Activated naive CD4-positive, alpha-beta T cell treated with anti-CD3 and anti-CD28 coated beads, Interleukin-2, amount 50 U/mL, for 72 hours (primary cell): Measurements from ENCODE around the gene MARVELD1. TPM values are rescaled to one million over a fixed set of nuclear protein-coding genes. Genes with fewer than 3 reads are reported as not detected.
A peak's percentile ranks its signal among the peaks of the same experiment; 100 is the strongest.
"Not testable (repeated sequence)": the region's sequence is repeated elsewhere in the genome, so short reads cannot be mapped to it uniquely, and the experiment has no call there.

Experiments used
- ATAC-seq, 2 donors: fragments of 150-1000 bp; cut with Tn5 transposase; 2 replicates each; pipeline ENCODE4 v1.10.0; 2021; ENCODE audit warnings: mild to moderate bottlenecking in 2 of 2, moderate library complexity in 2 of 2
- DNase-seq, 2 donors: peaks; one replicate each; pipeline ENCODE4 v3.0.0; 2021 to 2022; ENCODE audit warnings: low spot score in 2 of 2
- H3K27ac Mint-ChIP-seq, 2 donors: one replicate each; pipeline ENCODE4 v1.8.0; 2022; ENCODE audit warnings: mild to moderate bottlenecking in 2 of 2, mixed read lengths in 2 of 2
- H3K36me3 Mint-ChIP-seq, 2 donors: one replicate each; pipeline ENCODE4 v1.8.0; 2022; ENCODE audit warnings: mixed read lengths in 2 of 2
- H3K9me3 Mint-ChIP-seq, 2 donors: one replicate each; pipeline ENCODE4 v1.8.0; 2022; ENCODE audit warnings: mixed read lengths in 2 of 2
- total RNA-seq, 2 donors: library from RNA; stranded (reverse); gene quantifications; one replicate each; pipeline ENCODE4 v1.2.3, GENCODE V29; 2022

Gene MARVELD1
- total RNA-seq = 1 to 10 TPM in 1 of 2 donors, under 1 TPM in 1; 0.57 to 7.1 TPM

GRCh38 chr10:97713339-97713825 lies at the start of gene MARVELD1:
Gene MARVELD1 (plus strand): TSS chr10:97713730. CDS start chr10:97713877, 147 bp downstream.
- Mint-ChIP-seq H3K9me3 (no peaks in the 10 kb centered on the region), H3K27ac (peak within 1 kb of the TSS; percentile 57 to 72), H3K36me3 (peaks cover 5 to 10% of the 10 kb centered on the region in 2 donors)
- DNase-seq = peak in 1 of 2 donors; percentile 29
- peak in 1 of 2 donors; percentile 4 for ATAC-seq

- Mint-ChIP-seq H3K36me3 (peaks cover 0 to 12% of the 10 kb centered on the region in 2 donors), H3K27ac (no peak overlapping the region), H3K9me3 (no peaks in the 10 kb centered on the region)
- no peak for ATAC-seq
- DNase-seq = no peak
Measured at GRCh38 chr10:97664282-97664850, 49.2 kb upstream of the MARVELD1 start.

- Mint-ChIP-seq H3K36me3 (peaks cover 0 to 12% of the 10 kb centered on the region in 2 donors), H3K27ac (no peak overlapping the region), H3K9me3 (no peaks in the 10 kb centered on the region)
- DNase-seq (no peak), ATAC-seq (no peak)
Measured at GRCh38 chr10:97666992-97667391, 46.5 kb upstream of the MARVELD1 start.

- peaks cover 0 to 12% of the 10 kb centered on the region in 2 donors for H3K36me3 Mint-ChIP-seq
- ATAC-seq (no peak), DNase-seq (no peak)
- no peaks in the 10 kb centered on the region for H3K9me3 Mint-ChIP-seq
- no peak overlapping the region for H3K27ac Mint-ChIP-seq
Measured at GRCh38 chr10:97667463-97667862, 46.1 kb upstream of the MARVELD1 start.

- ATAC-seq (no peak), DNase-seq (no peak)
- Mint-ChIP-seq H3K9me3 (no peaks in the 10 kb centered on the region), H3K27ac (no peak overlapping the region), H3K36me3 (peaks cover 0 to 6% of the 10 kb centered on the region in 2 donors)
Measured at GRCh38 chr10:97669571-97669970, 44.0 kb upstream of the MARVELD1 start.

GRCh38 chr10:97673736-97674525 lies 39.6 kb upstream of the MARVELD1 start:
- Mint-ChIP-seq H3K36me3 (no peaks in the 10 kb centered on the region), H3K9me3 (no peaks in the 10 kb centered on the region), H3K27ac (peak overlapping the region in 1 of 2 donors; percentile 50)
- DNase-seq = peak in 1 of 2 donors; percentile 22
- peak; percentile 80 to 90 for ATAC-seq

- Mint-ChIP-seq H3K36me3 (no peaks in the 10 kb centered on the region), H3K9me3 (no peaks in the 10 kb centered on the region), H3K27ac (no peak overlapping the region)
- DNase-seq (no peak), ATAC-seq (no peak)
Measured at GRCh38 chr10:97675222-97675621, 38.3 kb upstream of the MARVELD1 start.

GRCh38 chr10:97676770-97677581 lies 36.6 kb upstream of the MARVELD1 start:
- peak in 1 of 2 donors; percentile 33 for DNase-seq
- Mint-ChIP-seq H3K9me3 (no peaks in the 10 kb centered on the region), H3K27ac (no peak overlapping the region), H3K36me3 (no peaks in the 10 kb centered on the region)
- ATAC-seq = peak; percentile 58 to 74

GRCh38 chr10:97679594-97679993 lies 33.9 kb upstream of the MARVELD1 start:
- H3K36me3 Mint-ChIP-seq = no peaks in the 10 kb centered on the region
- no peak for DNase-seq
- no peaks in the 10 kb centered on the region for H3K9me3 Mint-ChIP-seq
- no peak for ATAC-seq
- peak overlapping the region in 1 of 2 donors; percentile 1 for H3K27ac Mint-ChIP-seq

GRCh38 chr10:97682042-97682441 lies 31.5 kb upstream of the MARVELD1 start:
- DNase-seq (no peak), ATAC-seq (no peak)
- H3K9me3 Mint-ChIP-seq = no peaks in the 10 kb centered on the region
- H3K27ac Mint-ChIP-seq = no peak overlapping the region
- H3K36me3 Mint-ChIP-seq = no peaks in the 10 kb centered on the region

GRCh38 chr10:97683556-97684367 lies 29.8 kb upstream of the MARVELD1 start:
- Mint-ChIP-seq H3K27ac (no peak overlapping the region), H3K9me3 (no peaks in the 10 kb centered on the region), H3K36me3 (no peaks in the 10 kb centered on the region)
- no peak for DNase-seq
- ATAC-seq = no peak

GRCh38 chr10:97684368-97684713 lies 29.2 kb upstream of the MARVELD1 start:
- ATAC-seq, H3K36me3 Mint-ChIP-seq, H3K27ac Mint-ChIP-seq, DNase-seq, H3K9me3 Mint-ChIP-seq: not testable (repeated sequence)

- Mint-ChIP-seq H3K27ac (no peak overlapping the region), H3K36me3 (no peaks in the 10 kb centered on the region), H3K9me3 (no peaks in the 10 kb centered on the region)
- no peak for DNase-seq
- no peak for ATAC-seq
Measured at GRCh38 chr10:97684866-97685394, 28.6 kb upstream of the MARVELD1 start.

GRCh38 chr10:97685395-97685958 lies 28.1 kb upstream of the MARVELD1 start:
- ATAC-seq (no peak), DNase-seq (no peak)
- Mint-ChIP-seq H3K36me3 (no peaks in the 10 kb centered on the region), H3K9me3 (no peaks in the 10 kb centered on the region), H3K27ac (no peak overlapping the region)

- peak overlapping the region in 1 of 2 donors; percentile 59 for H3K27ac Mint-ChIP-seq
- ATAC-seq = no peak
- H3K36me3 Mint-ChIP-seq = no peaks in the 10 kb centered on the region
- H3K9me3 Mint-ChIP-seq = no peaks in the 10 kb centered on the region
- DNase-seq = no peak
Measured at GRCh38 chr10:97686301-97686961, 27.1 kb upstream of the MARVELD1 start.
